ENCODE results near the gene ACSM2B.
"Not testable (repeated sequence)": the region's sequence is repeated elsewhere in the genome, so short reads cannot be mapped to it uniquely, and the experiment has no call there.

Gene ACSM2B

GRCh38 chr16:20589486-20589885 lies 13.3 kb upstream of the ACSM2B start:
- not testable (repeated sequence) for H4K8ac ChIP-seq (ENCODE audit: low read depth, low read length); H2AK5ac ChIP-seq (ENCODE audit: low read length); H2BK15ac ChIP-seq (replicated peaks; ENCODE audit: low read depth); H3K18ac ChIP-seq (ENCODE audit: low read length); H3K79me1 ChIP-seq (ENCODE audit: low read length); H3K4me2 ChIP-seq (ENCODE audit: low read length); H3K4ac ChIP-seq (ENCODE audit: low read depth, low read length); H3K56ac ChIP-seq (ENCODE audit: low read length); H3K36me3 ChIP-seq (ENCODE audit: control insufficient read depth, insufficient read depth, low read length); H3K23ac ChIP-seq (ENCODE audit: low read length); H3K79me2 ChIP-seq (ENCODE audit: control insufficient read depth, insufficient read depth, low read length); H4K5ac ChIP-seq (ENCODE audit: low read length); H3K27ac ChIP-seq (ENCODE audit: low read depth, low read length); H3K9ac ChIP-seq (ENCODE audit: low read length); DNase-seq; H2BK120ac ChIP-seq (ENCODE audit: low read depth, low read length); H2BK5ac ChIP-seq (ENCODE audit: low read length); H3K4me3 ChIP-seq (ENCODE audit: low read length); H3K27me3 ChIP-seq (ENCODE audit: insufficient read depth, low read length, poor library complexity); H3K4me1 ChIP-seq (ENCODE audit: control insufficient read depth, low read depth, low read length)
- no CpG with 5 or more reads among the region's 6 CpGs for WGBS (ENCODE audit: extremely low coverage, insufficient coverage, low lambda C conversion rate)

- not testable (repeated sequence) for H3K23ac ChIP-seq (ENCODE audit: low read length); H3K4ac ChIP-seq (ENCODE audit: low read depth, low read length); H4K8ac ChIP-seq (ENCODE audit: low read depth, low read length); H3K4me3 ChIP-seq (ENCODE audit: low read length); H4K5ac ChIP-seq (ENCODE audit: low read length); H3K27ac ChIP-seq (ENCODE audit: low read depth, low read length); H2BK120ac ChIP-seq (ENCODE audit: low read depth, low read length); H3K79me1 ChIP-seq (ENCODE audit: low read length); H3K79me2 ChIP-seq (ENCODE audit: control insufficient read depth, insufficient read depth, low read length); H3K4me2 ChIP-seq (ENCODE audit: low read length); H3K36me3 ChIP-seq (ENCODE audit: control insufficient read depth, insufficient read depth, low read length); H2AK5ac ChIP-seq (ENCODE audit: low read length); H2BK15ac ChIP-seq (replicated peaks; ENCODE audit: low read depth); H3K56ac ChIP-seq (ENCODE audit: low read length); H3K4me1 ChIP-seq (ENCODE audit: control insufficient read depth, low read depth, low read length); H2BK5ac ChIP-seq (ENCODE audit: low read length); H3K9ac ChIP-seq (ENCODE audit: low read length); DNase-seq; H3K27me3 ChIP-seq (ENCODE audit: insufficient read depth, low read length, poor library complexity); H3K18ac ChIP-seq (ENCODE audit: low read length)
- WGBS (ENCODE audit: extremely low coverage, insufficient coverage, low lambda C conversion rate) = no CpG with 5 or more reads among the region's 2 CpGs
Measured at GRCh38 chr16:20587645-20588074, 11.5 kb upstream of the ACSM2B start.

DNA sequence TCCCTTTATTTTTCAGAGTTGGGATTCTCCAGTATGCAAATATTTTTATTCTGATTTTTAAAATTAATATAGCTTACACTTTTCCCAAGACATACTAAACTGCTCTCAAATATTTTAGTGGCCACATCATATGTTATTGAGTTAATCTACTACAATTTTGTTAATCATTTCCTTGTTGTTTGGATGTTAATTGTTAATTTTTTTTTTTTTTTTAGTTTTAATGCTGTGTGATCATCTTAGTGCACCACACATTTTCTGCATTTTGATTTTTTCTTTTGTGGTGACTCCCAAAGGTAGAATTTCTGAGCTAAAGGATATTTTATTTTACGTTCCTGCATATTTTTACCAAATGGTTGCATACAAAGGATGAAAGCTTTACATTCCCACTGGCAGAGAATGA lies 10.5 kb upstream of the ACSM2B start:
- not testable (repeated sequence) for H3K79me2 ChIP-seq (ENCODE audit: control insufficient read depth, insufficient read depth, low read length); H3K27ac ChIP-seq (ENCODE audit: low read depth, low read length); H2AK5ac ChIP-seq (ENCODE audit: low read length); H3K79me1 ChIP-seq (ENCODE audit: low read length); H3K4me3 ChIP-seq (ENCODE audit: low read length); H3K18ac ChIP-seq (ENCODE audit: low read length); H2BK5ac ChIP-seq (ENCODE audit: low read length); H2BK15ac ChIP-seq (replicated peaks; ENCODE audit: low read depth); H4K5ac ChIP-seq (ENCODE audit: low read length); H2BK120ac ChIP-seq (ENCODE audit: low read depth, low read length); H3K36me3 ChIP-seq (ENCODE audit: control insufficient read depth, insufficient read depth, low read length); H3K4me2 ChIP-seq (ENCODE audit: low read length); DNase-seq; H3K9ac ChIP-seq (ENCODE audit: low read length); H4K8ac ChIP-seq (ENCODE audit: low read depth, low read length); H3K56ac ChIP-seq (ENCODE audit: low read length); H3K4ac ChIP-seq (ENCODE audit: low read depth, low read length); H3K23ac ChIP-seq (ENCODE audit: low read length); H3K27me3 ChIP-seq (ENCODE audit: insufficient read depth, low read length, poor library complexity); H3K4me1 ChIP-seq (ENCODE audit: control insufficient read depth, low read depth, low read length)
- WGBS (ENCODE audit: extremely low coverage, insufficient coverage, low lambda C conversion rate) = no CpG with 5 or more reads among the region's 1 CpG

DNA sequence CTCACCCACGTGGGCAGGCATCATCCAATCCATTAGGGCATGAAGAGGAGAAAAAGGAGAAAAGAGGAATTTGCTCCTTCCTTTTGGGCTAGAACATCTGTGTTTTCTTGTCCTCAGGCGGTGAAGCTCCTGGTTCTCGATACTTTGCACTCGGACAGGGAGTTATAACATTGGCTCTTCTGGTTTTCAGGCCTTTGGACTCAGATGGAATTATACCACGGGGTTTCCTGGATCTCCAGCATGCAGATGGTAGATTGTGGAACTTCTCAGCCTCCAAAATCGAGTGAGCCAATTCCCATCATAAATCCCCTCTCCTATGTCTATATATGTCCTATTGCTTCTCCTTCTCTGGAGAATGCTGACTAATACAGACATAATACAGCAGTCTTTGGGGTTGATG lies 9.9 kb upstream of the ACSM2B start:
- H3K23ac ChIP-seq (ENCODE audit: low read length); H4K5ac ChIP-seq (ENCODE audit: low read length); H3K4me2 ChIP-seq (ENCODE audit: low read length); H3K79me1 ChIP-seq (ENCODE audit: low read length); H2BK15ac ChIP-seq (replicated peaks; ENCODE audit: low read depth); H3K18ac ChIP-seq (ENCODE audit: low read length); H3K9ac ChIP-seq (ENCODE audit: low read length); H3K27ac ChIP-seq (ENCODE audit: low read depth, low read length); H3K4me3 ChIP-seq (ENCODE audit: low read length); H3K56ac ChIP-seq (ENCODE audit: low read length); H3K4me1 ChIP-seq (ENCODE audit: control insufficient read depth, low read depth, low read length); H3K4ac ChIP-seq (ENCODE audit: low read depth, low read length); H3K36me3 ChIP-seq (ENCODE audit: control insufficient read depth, insufficient read depth, low read length); H2BK120ac ChIP-seq (ENCODE audit: low read depth, low read length); DNase-seq; H4K8ac ChIP-seq (ENCODE audit: low read depth, low read length); H2AK5ac ChIP-seq (ENCODE audit: low read length); H3K79me2 ChIP-seq (ENCODE audit: control insufficient read depth, insufficient read depth, low read length); H2BK5ac ChIP-seq (ENCODE audit: low read length); H3K27me3 ChIP-seq (ENCODE audit: insufficient read depth, low read length, poor library complexity): not testable (repeated sequence)
- no CpG with 5 or more reads among the region's 6 CpGs for WGBS (ENCODE audit: extremely low coverage, insufficient coverage, low lambda C conversion rate)

DNA sequence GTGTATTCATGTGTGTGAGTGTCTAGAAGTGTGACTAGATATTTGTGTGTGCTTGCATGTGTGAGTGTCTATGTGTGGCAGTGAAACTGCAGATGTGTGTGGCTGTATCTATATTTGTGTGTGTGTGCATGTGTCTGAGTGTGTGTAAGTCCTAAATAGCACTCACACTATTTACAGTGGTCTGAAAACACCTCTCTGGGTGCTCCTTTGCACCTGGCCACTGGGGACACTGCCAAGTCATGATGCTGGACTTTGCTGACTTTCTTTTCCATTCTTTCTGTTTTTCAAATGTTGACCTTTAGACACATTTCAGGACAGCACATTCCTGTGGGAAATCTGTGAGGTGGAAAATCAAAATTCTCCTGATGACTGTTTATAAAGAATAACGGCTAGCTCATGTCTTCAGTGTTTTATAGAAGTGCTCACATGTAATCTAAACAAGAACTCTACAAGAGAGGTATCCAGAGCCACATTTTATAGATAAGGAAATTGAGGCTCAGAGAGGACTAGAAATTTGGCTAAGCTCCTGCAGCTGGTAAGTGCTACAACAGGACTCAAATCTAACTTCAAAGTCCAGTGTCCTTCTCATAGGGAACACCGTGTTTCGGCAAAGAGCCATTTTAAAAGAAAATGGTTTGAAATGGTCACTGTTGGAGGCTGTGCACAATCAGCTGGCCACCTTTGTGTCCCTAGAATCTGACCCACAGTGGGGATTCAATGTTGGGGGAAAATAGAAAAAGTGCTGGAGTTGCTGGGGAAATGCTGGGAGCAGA lies 4.5 kb upstream of the ACSM2B start:
- not testable (repeated sequence) for H3K4me1 ChIP-seq (ENCODE audit: control insufficient read depth, low read depth, low read length); H2BK120ac ChIP-seq (ENCODE audit: low read depth, low read length)
- WGBS (ENCODE audit: extremely low coverage, insufficient coverage, low lambda C conversion rate) = no CpG with 5 or more reads among the region's 3 CpGs

DNA sequence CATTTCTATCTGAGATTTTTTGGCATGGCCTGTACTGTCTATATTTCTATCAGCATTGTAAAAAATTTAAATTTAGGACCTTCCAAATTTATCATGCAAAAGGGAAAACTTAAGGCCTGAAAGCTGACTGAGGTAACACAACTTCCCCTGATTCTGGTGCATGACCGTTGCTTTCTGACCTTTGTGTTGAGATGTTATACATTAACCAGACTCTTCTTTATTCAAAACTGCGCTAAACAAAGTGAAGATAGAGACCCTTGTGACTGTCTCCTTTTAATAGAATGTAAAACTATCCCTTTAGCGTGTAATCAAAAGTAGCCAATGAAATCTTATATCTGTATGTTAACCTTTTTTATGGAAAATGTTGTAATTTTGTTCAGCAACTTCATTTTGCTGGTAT lies 1.9 kb upstream of the ACSM2B start:
- not testable (repeated sequence) for H3K56ac ChIP-seq (ENCODE audit: low read length); H3K27ac ChIP-seq (ENCODE audit: low read depth, low read length); H3K4me2 ChIP-seq (ENCODE audit: low read length); DNase-seq; H2AK5ac ChIP-seq (ENCODE audit: low read length); H3K79me1 ChIP-seq (ENCODE audit: low read length); H4K5ac ChIP-seq (ENCODE audit: low read length); H4K8ac ChIP-seq (ENCODE audit: low read depth, low read length); H3K36me3 ChIP-seq (ENCODE audit: control insufficient read depth, insufficient read depth, low read length); H2BK5ac ChIP-seq (ENCODE audit: low read length); H3K18ac ChIP-seq (ENCODE audit: low read length); H3K4ac ChIP-seq (ENCODE audit: low read depth, low read length); H3K27me3 ChIP-seq (ENCODE audit: insufficient read depth, low read length, poor library complexity); H2BK120ac ChIP-seq (ENCODE audit: low read depth, low read length); H2BK15ac ChIP-seq (replicated peaks; ENCODE audit: low read depth); H3K79me2 ChIP-seq (ENCODE audit: control insufficient read depth, insufficient read depth, low read length); H3K9ac ChIP-seq (ENCODE audit: low read length); H3K4me3 ChIP-seq (ENCODE audit: low read length); H3K4me1 ChIP-seq (ENCODE audit: control insufficient read depth, low read depth, low read length); H3K23ac ChIP-seq (ENCODE audit: low read length)
- WGBS (ENCODE audit: extremely low coverage, insufficient coverage, low lambda C conversion rate) = no CpG with 5 or more reads among the region's 3 CpGs

More for the DNA sequence above, 4.5 kb upstream of the ACSM2B start:
- not testable (repeated sequence) for H3K36me3 ChIP-seq (ENCODE audit: control insufficient read depth, insufficient read depth, low read length); H3K4ac ChIP-seq (ENCODE audit: low read depth, low read length); H3K4me2 ChIP-seq (ENCODE audit: low read length); H3K27ac ChIP-seq (ENCODE audit: low read depth, low read length); H4K8ac ChIP-seq (ENCODE audit: low read depth, low read length); H3K23ac ChIP-seq (ENCODE audit: low read length); H3K79me2 ChIP-seq (ENCODE audit: control insufficient read depth, insufficient read depth, low read length); H3K56ac ChIP-seq (ENCODE audit: low read length); H3K9ac ChIP-seq (ENCODE audit: low read length); H3K18ac ChIP-seq (ENCODE audit: low read length); DNase-seq; H3K4me3 ChIP-seq (ENCODE audit: low read length); H2AK5ac ChIP-seq (ENCODE audit: low read length); H2BK15ac ChIP-seq (replicated peaks; ENCODE audit: low read depth); H3K27me3 ChIP-seq (ENCODE audit: insufficient read depth, low read length, poor library complexity); H4K5ac ChIP-seq (ENCODE audit: low read length); H2BK5ac ChIP-seq (ENCODE audit: low read length); H3K79me1 ChIP-seq (ENCODE audit: low read length)

Measured in mesendoderm (in vitro differentiated cells).